AG10803 (cell line): ENCODE measurements around the gene NSD1.
"Not testable (repeated sequence)": the region's sequence is repeated elsewhere in the genome, so short reads cannot be mapped to it uniquely, and the experiment has no call there.

Experiments
- DNase-seq: peaks from one replicate; pipeline ENCODE4 v3.0.0; 2010; ENCODE audit warnings: low read depth
- H3K4me3 ChIP-seq: 2 replicates; pipeline ENCODE4 v1.5.1; 2011; ENCODE audit warnings: mild to moderate bottlenecking, low read length, control low read depth
- TF ChIP-seq, protein P1 (sequence below): conservative IDR thresholded peaks from 2 replicates; pipeline ENCODE4 v1.5.1; 2011; ENCODE audit warnings: mild to moderate bottlenecking, low read length, control low read depth, inconsistent platforms

NSD1 gene

DNA sequence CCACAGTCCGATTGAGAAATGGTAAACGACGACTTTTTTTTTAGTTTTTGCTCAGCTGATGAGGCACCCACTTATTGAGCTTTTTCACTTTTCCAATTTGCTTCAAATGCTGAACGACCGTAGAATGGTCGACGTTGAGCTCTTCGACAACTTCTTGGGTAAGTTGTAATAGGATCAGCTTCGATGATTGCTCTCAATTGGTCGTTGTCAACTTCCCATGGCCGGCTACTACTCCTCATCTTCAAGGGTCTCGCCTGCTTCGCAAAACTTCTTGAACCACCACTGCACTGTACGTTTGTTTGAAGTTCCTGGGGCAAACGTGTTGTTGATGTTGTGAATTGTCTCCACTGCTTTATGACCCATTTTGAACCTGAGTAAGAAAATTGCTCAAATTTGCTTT, 35.7 kb downstream of the NSD1 start:
- no peak overlapping the region for H3K4me3 ChIP-seq
- TF ChIP-seq, protein P1, sequence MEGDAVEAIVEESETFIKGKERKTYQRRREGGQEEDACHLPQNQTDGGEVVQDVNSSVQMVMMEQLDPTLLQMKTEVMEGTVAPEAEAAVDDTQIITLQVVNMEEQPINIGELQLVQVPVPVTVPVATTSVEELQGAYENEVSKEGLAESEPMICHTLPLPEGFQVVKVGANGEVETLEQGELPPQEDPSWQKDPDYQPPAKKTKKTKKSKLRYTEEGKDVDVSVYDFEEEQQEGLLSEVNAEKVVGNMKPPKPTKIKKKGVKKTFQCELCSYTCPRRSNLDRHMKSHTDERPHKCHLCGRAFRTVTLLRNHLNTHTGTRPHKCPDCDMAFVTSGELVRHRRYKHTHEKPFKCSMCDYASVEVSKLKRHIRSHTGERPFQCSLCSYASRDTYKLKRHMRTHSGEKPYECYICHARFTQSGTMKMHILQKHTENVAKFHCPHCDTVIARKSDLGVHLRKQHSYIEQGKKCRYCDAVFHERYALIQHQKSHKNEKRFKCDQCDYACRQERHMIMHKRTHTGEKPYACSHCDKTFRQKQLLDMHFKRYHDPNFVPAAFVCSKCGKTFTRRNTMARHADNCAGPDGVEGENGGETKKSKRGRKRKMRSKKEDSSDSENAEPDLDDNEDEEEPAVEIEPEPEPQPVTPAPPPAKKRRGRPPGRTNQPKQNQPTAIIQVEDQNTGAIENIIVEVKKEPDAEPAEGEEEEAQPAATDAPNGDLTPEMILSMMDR: no peak
- DNase-seq: no peak

GRCh38 chr5:177171961-177172360, 38.4 kb downstream of the NSD1 start:
- TF ChIP-seq, protein P1: no peak
- H3K4me3 ChIP-seq: no peak overlapping the region
- no peak for DNase-seq

- no peak for DNase-seq
- H3K4me3 ChIP-seq: no peak overlapping the region
- TF ChIP-seq, protein P1: no peak
Measured at GRCh38 chr5:177175336-177175735, 41.8 kb downstream of the NSD1 start.

- H3K4me3 ChIP-seq: no peak overlapping the region
- DNase-seq: no peak
- TF ChIP-seq, protein P1: no peak
Measured at GRCh38 chr5:177176175-177176711, 42.7 kb downstream of the NSD1 start.

DNA sequence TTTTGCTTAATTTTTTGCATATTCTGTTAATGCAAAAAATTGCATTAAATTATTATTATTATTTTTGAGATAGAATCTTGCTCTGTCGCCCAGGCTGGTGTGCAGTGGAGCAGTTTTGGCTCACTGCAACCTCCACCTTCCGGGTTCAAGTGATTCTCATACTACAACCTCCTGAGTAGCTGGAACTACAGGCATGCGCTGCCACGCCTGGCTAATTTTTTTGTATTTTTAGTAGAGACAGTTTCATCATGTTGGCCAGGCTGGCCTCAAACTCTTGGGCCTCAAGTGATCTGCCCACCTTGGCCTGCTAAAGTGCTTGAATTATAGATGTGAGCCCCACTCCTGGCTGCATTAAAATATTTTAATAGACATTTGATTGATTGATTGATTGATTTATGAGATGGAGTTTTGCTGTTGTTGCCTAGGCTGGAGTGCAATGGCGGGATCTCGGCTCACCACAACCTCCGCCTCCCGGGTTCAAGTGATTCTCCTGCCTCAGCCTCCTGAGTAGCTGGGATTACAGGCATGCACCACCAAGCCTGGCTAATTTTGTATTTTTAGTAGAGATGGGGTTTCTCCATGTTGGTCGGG, 44.4 kb downstream of the NSD1 start:
- H3K4me3 ChIP-seq, DNase-seq: not testable (repeated sequence)

- TF ChIP-seq, protein P1: no peak
- no peak for DNase-seq
- H3K4me3 ChIP-seq: no peak overlapping the region
Measured at GRCh38 chr5:177178733-177179304, 45.2 kb downstream of the NSD1 start.

DNA sequence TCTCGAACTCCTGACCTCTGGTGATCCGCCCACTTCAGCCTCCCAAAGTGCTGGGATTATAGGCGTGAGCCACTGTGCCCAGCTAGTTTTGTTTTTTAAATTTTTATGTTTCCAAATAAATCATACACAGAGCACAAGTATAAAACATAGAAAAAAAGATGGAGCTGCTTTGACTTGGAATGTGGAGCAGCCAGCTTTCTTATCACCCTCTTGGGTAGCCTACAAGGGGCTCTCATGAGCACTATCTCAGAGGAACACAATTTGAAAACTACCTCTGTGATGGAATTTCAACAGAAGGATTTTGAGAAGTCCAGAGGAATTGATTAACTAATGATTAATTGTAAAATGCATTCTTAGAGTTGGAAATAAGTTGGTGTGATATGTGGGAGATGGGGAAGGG, 45.9 kb downstream of the NSD1 start:
- TF ChIP-seq, protein P1: no peak
- DNase-seq: no peak
- H3K4me3 ChIP-seq: no peak overlapping the region
